ENCODE results near the gene CALM1.

DNA sequence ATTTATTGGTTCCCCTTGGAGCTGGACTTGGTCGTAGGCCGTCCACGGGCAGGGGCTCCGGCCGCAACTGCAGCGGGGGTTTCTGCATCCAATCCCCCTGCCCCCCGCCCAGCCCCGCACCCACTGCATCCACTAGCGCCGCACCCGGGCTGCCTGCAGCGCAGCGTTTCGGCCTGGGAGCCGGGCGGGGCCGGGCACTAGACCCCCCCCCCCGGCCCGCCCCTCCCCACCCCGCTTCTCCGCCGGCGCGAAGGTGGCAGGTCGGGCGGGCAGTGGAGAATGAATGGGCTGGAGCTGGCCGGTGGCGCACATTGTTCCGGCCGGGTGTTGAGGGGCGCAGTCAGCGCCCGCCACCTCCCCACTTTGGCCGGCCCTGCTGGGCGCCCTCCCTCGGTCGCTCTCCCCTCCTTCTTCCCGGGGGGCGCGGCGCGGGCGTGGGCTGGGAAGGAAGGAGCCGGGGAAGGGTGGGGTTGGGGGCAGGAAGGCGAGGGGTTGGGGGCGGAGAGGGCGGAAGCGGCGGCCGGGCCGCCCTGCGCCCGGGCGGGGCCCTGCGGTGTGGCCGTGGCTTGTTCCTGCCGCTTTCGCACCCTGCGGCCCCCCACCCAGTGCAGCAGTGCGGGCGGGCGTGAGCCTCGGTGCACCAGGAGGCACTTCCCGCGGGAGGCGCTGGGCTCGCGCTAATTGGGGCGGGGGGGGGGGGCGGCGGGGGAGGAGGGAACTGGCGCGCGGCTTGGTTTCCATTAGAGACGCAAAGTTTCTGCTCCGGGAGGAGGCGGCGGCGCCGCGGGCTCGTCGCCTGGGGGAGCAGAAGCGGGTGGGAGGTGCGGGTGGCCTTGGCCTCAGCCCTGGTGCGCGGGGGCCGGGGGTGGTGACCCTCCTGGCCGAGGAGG is 841 bp downstream of the CALM1 start:
- TF ChIP-seq POLR2A (IDR thresholded peaks at IDR 0.05; ENCODE audit: low read depth, low read length) (no peak), POLR2AphosphoS5 (IDR thresholded peaks at IDR 0.05; ENCODE audit: low read depth, low read length) (no peak), TAF1 (IDR thresholded peaks at IDR 0.05; ENCODE audit: borderline replicate concordance, low read depth, low read length) (no peak)

Data from GM12892 (cell line).